MG63 (cell line): ENCODE results near the gene TCP11L1. TPM values are rescaled to one million over a fixed set of nuclear protein-coding genes. Genes with fewer than 3 reads are reported as not detected.
A peak's percentile ranks its signal among the peaks of the same experiment; 100 is the strongest.
"Not testable (repeated sequence)": the region's sequence is repeated elsewhere in the genome, so short reads cannot be mapped to it uniquely, and the experiment has no call there.

Source experiments
- DNase-seq: peaks from one replicate; pipeline ENCODE4 v3.0.0-alpha.2; 2020
- H3K27me3 ChIP-seq: fragments of 250-450 bp; sonication (Bioruptor Pico); 2 replicates; pipeline ENCODE4 v1.5.1; 2020; ENCODE audit warnings: mild to moderate bottlenecking, moderate library complexity
- H3K36me3 ChIP-seq: fragments of 250-450 bp; sonication (Bioruptor Pico); 2 replicates; pipeline ENCODE4 v1.5.1; 2020; ENCODE audit warnings: mild to moderate bottlenecking, moderate library complexity
- H3K4me3 ChIP-seq: fragments of 250-450 bp; sonication (Bioruptor Pico); 2 replicates; pipeline ENCODE4 v1.5.1; 2020; ENCODE audit warnings: mild to moderate bottlenecking, moderate library complexity
- H3K9me3 ChIP-seq: fragments of 250-450 bp; sonication (Bioruptor Pico); 2 replicates; pipeline ENCODE4 v1.5.1; 2020; ENCODE audit warnings: mild to moderate bottlenecking, moderate library complexity
- total RNA-seq: library from RNA; depleted of rRNA; stranded (reverse); fragments of >200 nt; shearing (Covaris generic); gene quantifications from 2 replicates; pipeline ENCODE4 v1.2.3, GENCODE V29; 2014; ENCODE audit warnings: low replicate concordance

TCP11L1 gene
- total RNA-seq, 1 experiment from 2014 or later, result 8.4 TPM

- no peaks in the 10 kb centered on the region for H3K9me3 ChIP-seq
- no peak for DNase-seq
- no peaks in the 10 kb centered on the region for H3K36me3 ChIP-seq
- no peak overlapping the region for H3K4me3 ChIP-seq
- H3K27me3 ChIP-seq, result no peaks in the 10 kb centered on the region
Observed at GRCh38 chr11:33021937-33022336, 17.4 kb upstream of the TCP11L1 start.

GRCh38 chr11:33025339-33025722, 14.0 kb upstream of the TCP11L1 start:
- H3K9me3 ChIP-seq, result no peaks in the 10 kb centered on the region
- no peak overlapping the region for H3K4me3 ChIP-seq
- H3K36me3 ChIP-seq, result no peaks in the 10 kb centered on the region
- no peaks in the 10 kb centered on the region for H3K27me3 ChIP-seq
- DNase-seq, result no peak

GRCh38 chr11:33027233-33027632, 12.1 kb upstream of the TCP11L1 start:
- no peaks in the 10 kb centered on the region for H3K9me3 ChIP-seq
- DNase-seq, result no peak

GRCh38 chr11:33027846-33028536, 11.4 kb upstream of the TCP11L1 start:
- DNase-seq, result no peak
- Histone ChIP-seq H3K9me3 (no peaks in the 10 kb centered on the region), H3K4me3 (no peak overlapping the region), H3K27me3 (no peaks in the 10 kb centered on the region), H3K36me3 (no peaks in the 10 kb centered on the region)

More at GRCh38 chr11:33027233-33027632, 12.1 kb upstream of the TCP11L1 start:
- Histone ChIP-seq H3K4me3 (no peak overlapping the region), H3K36me3 (no peaks in the 10 kb centered on the region), H3K27me3 (no peaks in the 10 kb centered on the region)

GRCh38 chr11:33028537-33028914, 10.8 kb upstream of the TCP11L1 start:
- no peaks in the 10 kb centered on the region for H3K36me3 ChIP-seq
- no peak for DNase-seq
- no peak overlapping the region for H3K4me3 ChIP-seq
- H3K9me3 ChIP-seq, result no peaks in the 10 kb centered on the region
- no peaks in the 10 kb centered on the region for H3K27me3 ChIP-seq

- H3K4me3 ChIP-seq, DNase-seq, H3K36me3 ChIP-seq, H3K27me3 ChIP-seq, H3K9me3 ChIP-seq: not testable (repeated sequence)
Observed at GRCh38 chr11:33029218-33029617, 10.2 kb upstream of the TCP11L1 start.

GRCh38 chr11:33033493-33033892, 5.9 kb upstream of the TCP11L1 start:
- Histone ChIP-seq H3K27me3 (no peaks in the 10 kb centered on the region), H3K9me3 (no peaks in the 10 kb centered on the region), H3K36me3 (no peaks in the 10 kb centered on the region), H3K4me3 (no peak overlapping the region)
- no peak for DNase-seq

- Histone ChIP-seq H3K4me3 (no peak overlapping the region), H3K9me3 (no peaks in the 10 kb centered on the region), H3K27me3 (no peaks in the 10 kb centered on the region), H3K36me3 (no peaks in the 10 kb centered on the region)
- no peak for DNase-seq
Observed at GRCh38 chr11:33035011-33035410, 4.4 kb upstream of the TCP11L1 start.

GRCh38 chr11:33040033-33040861, 875 bp downstream of the TCP11L1 start:
- no peaks in the 10 kb centered on the region for H3K27me3 ChIP-seq
- H3K36me3 ChIP-seq, result peaks cover 3% of the 10 kb centered on the region
- DNase-seq, result no peak
- H3K4me3 ChIP-seq, result peak overlapping the region; percentile 88
- no peaks in the 10 kb centered on the region for H3K9me3 ChIP-seq

- Histone ChIP-seq H3K36me3 (peaks cover 3% of the 10 kb centered on the region), H3K27me3 (no peaks in the 10 kb centered on the region), H3K9me3 (no peaks in the 10 kb centered on the region), H3K4me3 (no peak overlapping the region)
- DNase-seq, result no peak
Observed at GRCh38 chr11:33040862-33041453, 1.6 kb downstream of the TCP11L1 start.

- H3K4me3 ChIP-seq, result no peak overlapping the region
- no peak for DNase-seq
- H3K9me3 ChIP-seq, result no peaks in the 10 kb centered on the region
- H3K27me3 ChIP-seq, result no peaks in the 10 kb centered on the region
- peaks cover 6% of the 10 kb centered on the region for H3K36me3 ChIP-seq
Observed at GRCh38 chr11:33043221-33043830, 4.0 kb downstream of the TCP11L1 start.

GRCh38 chr11:33044285-33044756, 4.9 kb downstream of the TCP11L1 start:
- peaks cover 6% of the 10 kb centered on the region for H3K36me3 ChIP-seq
- H3K4me3 ChIP-seq, result no peak overlapping the region
- DNase-seq, result peak; percentile 8
- H3K9me3 ChIP-seq, result no peaks in the 10 kb centered on the region
- H3K27me3 ChIP-seq, result no peaks in the 10 kb centered on the region

- Histone ChIP-seq H3K27me3 (no peaks in the 10 kb centered on the region), H3K4me3 (no peak overlapping the region), H3K36me3 (peaks cover 6% of the 10 kb centered on the region), H3K9me3 (no peaks in the 10 kb centered on the region)
- DNase-seq, result peak; percentile 24
Observed at GRCh38 chr11:33045551-33046255, 6.3 kb downstream of the TCP11L1 start.

- H3K27me3 ChIP-seq, DNase-seq, H3K4me3 ChIP-seq, H3K9me3 ChIP-seq, H3K36me3 ChIP-seq: not testable (repeated sequence)
Observed at GRCh38 chr11:33048701-33049100, 9.3 kb downstream of the TCP11L1 start.

- not testable (repeated sequence) for H3K27me3 ChIP-seq, H3K36me3 ChIP-seq, H3K9me3 ChIP-seq, H3K4me3 ChIP-seq, DNase-seq
Observed at GRCh38 chr11:33049565-33050408, 10.4 kb downstream of the TCP11L1 start.

- Histone ChIP-seq H3K36me3 (no peaks in the 10 kb centered on the region), H3K4me3 (no peak overlapping the region), H3K9me3 (no peaks in the 10 kb centered on the region), H3K27me3 (no peaks in the 10 kb centered on the region)
- DNase-seq, result no peak
Observed at GRCh38 chr11:33052231-33052630, 12.9 kb downstream of the TCP11L1 start.
